GM12864 (cell line): Measurements from ENCODE around the gene CDH4.
"Not testable (repeated sequence)": the region's sequence is repeated elsewhere in the genome, so short reads cannot be mapped to it uniquely, and the experiment has no call there.

ENCODE experiments used
- DNase-seq: peaks from one replicate; pipeline ENCODE4 v3.0.0-alpha.2; 2011; ENCODE audit warnings: low read depth
- H3K4me3 ChIP-seq: 2 replicates; pipeline ENCODE4 v1.5.1; 2011; ENCODE audit warnings: mild to moderate bottlenecking, low read depth, low read length, control low read depth
- TF ChIP-seq, protein P1 (sequence below): IDR thresholded peaks from 2 replicates; pipeline ENCODE4 v1.5.1; 2011; ENCODE audit warnings: low read depth, mild to moderate bottlenecking, moderate library complexity, low read length, control low read depth, inconsistent platforms; ENCODE audit errors: missing control alignments

The CDH4 gene

DNA sequence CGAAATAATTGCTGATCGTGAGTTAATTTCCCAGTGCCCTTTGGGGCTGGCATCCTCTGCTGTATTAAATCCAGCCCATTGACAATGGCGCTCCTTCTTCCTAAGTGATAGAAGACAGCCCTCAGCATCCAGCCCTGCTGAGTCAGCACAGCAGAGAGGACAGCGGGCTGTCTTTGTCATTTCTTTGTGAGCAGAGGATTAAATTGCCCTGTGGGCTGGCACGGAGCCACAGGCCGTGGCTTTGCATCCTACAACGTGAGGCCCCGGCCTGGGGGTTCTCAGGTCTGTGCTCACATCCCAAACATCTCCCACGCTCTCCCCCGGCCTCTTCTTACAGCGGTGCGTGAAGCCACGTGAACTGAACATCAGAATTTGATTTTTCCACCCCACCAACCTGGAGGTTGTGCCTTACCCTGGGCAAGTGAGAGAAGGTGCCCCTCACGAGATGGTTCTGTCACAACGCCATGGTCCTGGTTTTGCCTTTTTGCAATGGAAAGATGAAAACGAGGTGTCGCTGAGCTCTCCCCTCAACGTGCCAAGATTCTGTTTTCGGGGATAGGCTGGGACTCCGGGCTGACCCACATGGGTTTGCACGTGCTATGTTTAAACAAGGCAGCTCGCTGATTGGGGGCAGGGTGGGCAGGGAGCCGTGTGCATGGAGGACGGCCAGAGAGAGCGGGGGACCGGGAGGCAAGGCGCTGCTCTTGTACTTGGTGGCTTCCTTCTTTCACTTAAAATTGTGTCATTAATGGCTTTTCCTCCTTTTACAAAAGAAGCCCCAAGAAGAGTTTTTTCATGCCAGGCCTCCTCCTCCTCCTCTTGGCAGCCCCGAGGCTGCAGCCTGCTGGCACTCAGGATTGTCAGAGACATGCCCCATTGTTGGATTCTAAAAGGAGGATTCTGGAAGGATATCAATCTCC lies 19.5 kb downstream of the CDH4 start:
- no peak for DNase-seq

DNA sequence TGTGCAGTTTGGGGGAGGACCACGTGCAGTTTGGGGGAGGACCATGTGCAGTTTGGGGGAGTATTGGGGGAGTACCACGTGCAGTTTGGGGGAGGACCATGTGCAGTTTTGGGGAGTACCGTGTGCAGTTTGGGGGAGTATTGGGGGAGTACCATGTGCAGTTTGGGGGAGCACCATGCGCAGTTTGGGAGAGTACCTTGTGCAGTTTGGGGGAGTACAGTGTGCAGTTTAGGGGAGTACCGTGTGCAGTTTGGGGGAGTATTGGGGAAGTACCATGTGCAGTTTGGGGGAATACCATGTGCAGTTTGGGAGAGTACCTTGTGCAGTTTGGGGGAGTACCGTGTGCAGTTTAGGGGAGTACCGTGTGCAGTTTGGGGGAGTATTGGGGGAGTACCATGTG lies 21.0 kb downstream of the CDH4 start:
- H3K4me3 ChIP-seq, DNase-seq: not testable (repeated sequence)

More for the DNA sequence above, 19.5 kb downstream of the CDH4 start:
- TF ChIP-seq, protein P1, sequence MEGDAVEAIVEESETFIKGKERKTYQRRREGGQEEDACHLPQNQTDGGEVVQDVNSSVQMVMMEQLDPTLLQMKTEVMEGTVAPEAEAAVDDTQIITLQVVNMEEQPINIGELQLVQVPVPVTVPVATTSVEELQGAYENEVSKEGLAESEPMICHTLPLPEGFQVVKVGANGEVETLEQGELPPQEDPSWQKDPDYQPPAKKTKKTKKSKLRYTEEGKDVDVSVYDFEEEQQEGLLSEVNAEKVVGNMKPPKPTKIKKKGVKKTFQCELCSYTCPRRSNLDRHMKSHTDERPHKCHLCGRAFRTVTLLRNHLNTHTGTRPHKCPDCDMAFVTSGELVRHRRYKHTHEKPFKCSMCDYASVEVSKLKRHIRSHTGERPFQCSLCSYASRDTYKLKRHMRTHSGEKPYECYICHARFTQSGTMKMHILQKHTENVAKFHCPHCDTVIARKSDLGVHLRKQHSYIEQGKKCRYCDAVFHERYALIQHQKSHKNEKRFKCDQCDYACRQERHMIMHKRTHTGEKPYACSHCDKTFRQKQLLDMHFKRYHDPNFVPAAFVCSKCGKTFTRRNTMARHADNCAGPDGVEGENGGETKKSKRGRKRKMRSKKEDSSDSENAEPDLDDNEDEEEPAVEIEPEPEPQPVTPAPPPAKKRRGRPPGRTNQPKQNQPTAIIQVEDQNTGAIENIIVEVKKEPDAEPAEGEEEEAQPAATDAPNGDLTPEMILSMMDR: no peak
- no peak overlapping the region for H3K4me3 ChIP-seq

- not testable (repeated sequence) for DNase-seq
Observed at GRCh38 chr20:61273666-61274065, 21.6 kb downstream of the CDH4 start.

GRCh38 chr20:61274326-61274725 lies 22.3 kb downstream of the CDH4 start:
- TF ChIP-seq, protein P1: no peak
- no peak for DNase-seq
- H3K4me3 ChIP-seq: no peak overlapping the region

More at GRCh38 chr20:61273666-61274065, 21.6 kb downstream of the CDH4 start:
- H3K4me3 ChIP-seq: not testable (repeated sequence)

GRCh38 chr20:61278296-61278695 lies 26.2 kb downstream of the CDH4 start:
- TF ChIP-seq, protein P1: no peak
- H3K4me3 ChIP-seq: no peak overlapping the region
- DNase-seq: no peak

- TF ChIP-seq, protein P1: no peak
- no peak overlapping the region for H3K4me3 ChIP-seq
- DNase-seq: no peak
Observed at GRCh38 chr20:61279621-61280150, 27.6 kb downstream of the CDH4 start.

- TF ChIP-seq, protein P1: no peak
- no peak for DNase-seq
- H3K4me3 ChIP-seq: no peak overlapping the region
Observed at GRCh38 chr20:61280217-61280980, 28.3 kb downstream of the CDH4 start.
